GM18505 (cell line): ENCODE measurements around the gene RYR3.

Source experiments
- ATAC-seq: cut with Tn5 transposase; IDR thresholded peaks from one replicate; pipeline ENCODE4 v1.9.1; 2021; ENCODE audit not compliant: unreplicated experiment
- POLR2A ChIP-seq: IDR thresholded peaks from 4 replicates; pipeline ENCODE4 v1.6.1; 2011; ENCODE audit warnings: borderline replicate concordance; ENCODE audit not compliant: insufficient read depth, insufficient read length; ENCODE audit errors: extremely low read depth

Gene RYR3

DNA sequence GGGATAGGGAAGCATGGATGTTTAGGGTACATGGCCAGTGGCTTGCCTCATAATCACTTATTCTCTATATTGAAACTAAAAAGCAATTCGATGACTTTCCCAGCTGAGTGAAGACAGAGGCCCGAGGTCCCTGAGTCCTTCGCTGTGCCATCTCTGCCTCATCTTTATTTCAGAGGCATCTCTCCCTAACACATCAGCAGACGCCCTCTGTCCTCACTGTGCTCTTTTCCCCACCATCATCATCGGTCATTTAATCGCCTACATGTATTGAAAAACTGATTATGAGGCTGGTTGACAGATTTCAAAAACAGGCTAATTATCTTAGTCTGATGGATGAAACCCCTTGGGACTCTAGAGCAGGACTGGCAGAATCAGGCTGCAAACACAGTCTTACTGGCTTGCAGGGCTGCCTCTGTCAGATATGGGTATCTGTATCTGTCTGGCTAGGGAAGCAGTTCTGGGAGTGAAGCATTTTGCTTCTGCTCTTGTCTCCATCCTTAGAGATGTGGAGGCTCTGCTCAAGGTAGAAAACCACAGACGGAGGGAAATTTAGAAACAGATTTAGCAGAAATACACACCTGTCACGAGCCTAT is 366.6 kb downstream of the RYR3 start:
- no peak for TF ChIP-seq POLR2A
- no peak for ATAC-seq

DNA sequence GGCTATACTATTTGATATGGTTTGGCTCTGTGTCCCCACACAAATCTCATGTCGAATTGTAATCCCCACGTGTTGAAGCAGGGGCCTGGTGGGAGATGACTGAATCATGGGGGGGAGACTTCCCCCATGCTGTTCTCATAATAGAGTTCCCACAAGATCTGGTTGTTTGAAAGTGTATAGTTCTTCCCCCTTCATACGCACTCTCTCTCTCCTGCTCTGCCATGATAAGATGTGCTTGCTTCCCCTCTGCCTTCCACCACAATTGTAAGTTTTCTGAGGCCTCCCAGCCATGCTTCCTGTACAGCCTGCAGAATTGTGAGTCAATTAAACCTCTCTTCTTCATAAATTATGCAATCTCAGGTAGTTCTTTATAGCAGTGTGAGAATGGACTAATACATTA is 367.4 kb downstream of the RYR3 start:
- ATAC-seq, result no peak
- no peak for TF ChIP-seq POLR2A

DNA sequence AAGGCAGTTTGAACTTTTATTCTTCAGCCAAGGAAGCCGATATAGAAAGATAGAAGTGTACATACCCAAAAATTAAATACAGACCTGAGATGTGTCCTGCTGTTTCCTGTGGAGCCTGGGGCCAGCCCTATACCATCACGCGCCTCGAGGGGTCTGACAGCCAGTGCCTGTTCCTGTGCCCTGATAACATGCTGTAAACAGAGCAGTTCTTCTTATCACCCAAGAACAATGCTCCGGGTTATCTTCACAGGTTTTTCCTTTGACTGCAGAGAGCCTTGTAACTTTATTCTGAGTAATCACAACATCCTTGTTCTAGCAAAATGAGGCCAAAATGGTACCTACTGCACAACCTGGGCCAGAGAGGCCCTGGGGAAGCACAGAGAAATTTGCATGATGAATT is 367.8 kb downstream of the RYR3 start:
- no peak for ATAC-seq
- TF ChIP-seq POLR2A, result no peak

DNA sequence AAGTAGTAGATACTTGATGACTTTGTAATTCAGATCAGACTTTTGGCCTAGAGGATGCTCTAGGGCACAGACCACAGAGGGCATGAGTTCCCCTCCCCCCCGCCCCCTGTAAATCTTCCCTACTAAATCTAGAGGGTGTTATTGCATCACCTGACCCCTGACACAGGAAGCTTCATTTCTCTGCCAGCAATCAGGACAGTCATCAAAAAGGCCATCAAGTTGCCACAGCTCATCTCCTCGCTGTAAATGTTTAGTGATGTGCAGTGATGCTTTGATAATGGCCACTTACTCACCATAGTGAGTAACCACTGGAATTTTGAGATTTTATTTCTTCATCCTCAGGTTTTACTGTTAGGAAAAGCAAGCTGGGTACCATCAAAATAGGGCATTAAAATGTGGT is 368.3 kb downstream of the RYR3 start:
- no peak for TF ChIP-seq POLR2A
- ATAC-seq, result no peak

DNA sequence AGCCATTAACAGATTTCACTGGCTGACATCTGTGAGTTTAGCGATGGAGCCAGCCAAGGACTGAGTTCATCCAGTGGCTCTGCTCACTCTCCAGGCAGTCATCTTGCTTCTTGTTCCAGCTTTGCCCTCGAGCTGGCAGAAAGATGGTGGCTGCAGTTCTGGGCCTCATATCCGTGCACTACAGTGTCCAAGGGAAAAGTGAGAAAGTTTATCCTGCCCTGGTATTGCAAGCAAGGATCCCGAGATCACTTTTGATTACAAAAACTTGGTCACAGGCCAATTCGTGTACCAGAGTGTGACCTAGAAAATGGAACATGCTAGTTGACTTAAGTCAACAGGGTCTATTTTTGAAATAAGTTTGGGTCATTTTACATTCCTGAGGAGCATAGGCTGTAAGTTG is 369.6 kb downstream of the RYR3 start:
- ATAC-seq, result no peak

DNA sequence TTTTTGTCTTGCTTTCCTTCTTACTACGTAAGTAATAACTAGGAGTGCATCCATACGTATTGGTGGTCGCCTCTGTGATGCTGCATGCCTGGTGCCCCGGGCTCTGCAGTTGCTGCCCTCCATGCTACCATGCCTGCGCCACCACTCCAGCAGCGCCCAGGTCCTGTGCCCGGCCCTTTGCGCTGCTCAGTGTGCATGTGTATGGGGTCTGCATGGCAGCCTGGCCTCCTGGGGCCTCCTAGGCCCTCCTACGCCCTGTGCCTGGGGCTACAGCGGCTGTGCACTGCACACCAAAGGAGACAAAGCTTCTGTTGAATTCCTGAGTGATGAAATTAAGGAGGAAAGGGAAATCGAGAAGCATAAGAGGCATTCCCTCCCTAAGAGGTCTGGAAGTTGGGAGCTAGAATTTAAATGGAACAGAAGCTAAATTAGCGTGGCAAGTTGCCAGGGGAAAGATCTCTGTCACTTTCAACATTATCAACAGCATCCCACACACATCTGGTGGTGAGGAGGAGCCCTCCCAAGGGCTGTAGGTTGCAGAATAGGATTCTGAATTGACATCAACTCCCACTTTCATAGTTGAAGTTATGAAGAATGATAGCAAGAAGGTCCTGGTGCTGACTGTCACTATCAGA is 382.5 kb downstream of the RYR3 start:
- no peak for TF ChIP-seq POLR2A

More for the DNA sequence above, 369.6 kb downstream of the RYR3 start:
- no peak for TF ChIP-seq POLR2A

DNA sequence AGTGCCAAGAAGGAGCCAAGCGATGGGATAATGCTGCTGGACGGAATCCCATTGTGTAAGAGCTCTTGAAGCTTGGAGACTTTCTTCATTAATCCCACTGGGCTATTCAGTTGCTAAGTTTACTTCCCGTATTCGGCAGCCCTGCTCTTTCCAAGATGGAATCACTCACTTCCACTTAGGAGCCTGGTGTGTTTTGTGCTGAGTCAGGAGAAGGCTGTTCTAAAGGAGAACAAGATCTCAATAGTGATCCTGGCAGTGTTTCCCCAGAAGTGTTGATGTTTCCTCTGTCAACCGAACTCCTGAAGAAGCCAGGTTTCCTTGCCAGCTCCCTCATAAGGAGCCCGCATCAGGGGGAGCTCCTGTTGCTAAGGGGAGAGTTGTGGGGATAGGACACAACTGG is 387.4 kb downstream of the RYR3 start:
- ATAC-seq, result no peak
- no peak for TF ChIP-seq POLR2A

More for the DNA sequence above, 382.5 kb downstream of the RYR3 start:
- ATAC-seq, result no peak

DNA sequence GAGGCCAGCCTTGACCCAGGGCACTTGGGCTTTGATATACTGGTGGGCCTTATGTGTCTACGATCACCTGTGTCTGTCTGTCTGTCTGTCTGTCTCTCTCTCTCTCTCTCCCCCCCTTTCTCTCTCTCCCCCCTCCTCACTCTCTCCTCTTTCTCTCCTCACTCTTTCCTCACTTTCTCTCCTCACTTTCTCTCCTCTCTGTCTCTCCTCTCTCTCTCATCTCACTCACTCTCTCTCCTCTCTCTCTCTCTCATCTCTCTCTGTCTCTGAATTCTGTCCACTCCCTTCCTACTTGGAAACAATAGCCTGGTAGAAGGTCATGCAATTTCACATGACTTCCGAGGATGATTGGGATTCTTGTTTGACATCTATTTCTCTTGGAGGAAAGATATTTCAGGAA is 388.4 kb downstream of the RYR3 start:
- no peak for TF ChIP-seq POLR2A
- no peak for ATAC-seq

DNA sequence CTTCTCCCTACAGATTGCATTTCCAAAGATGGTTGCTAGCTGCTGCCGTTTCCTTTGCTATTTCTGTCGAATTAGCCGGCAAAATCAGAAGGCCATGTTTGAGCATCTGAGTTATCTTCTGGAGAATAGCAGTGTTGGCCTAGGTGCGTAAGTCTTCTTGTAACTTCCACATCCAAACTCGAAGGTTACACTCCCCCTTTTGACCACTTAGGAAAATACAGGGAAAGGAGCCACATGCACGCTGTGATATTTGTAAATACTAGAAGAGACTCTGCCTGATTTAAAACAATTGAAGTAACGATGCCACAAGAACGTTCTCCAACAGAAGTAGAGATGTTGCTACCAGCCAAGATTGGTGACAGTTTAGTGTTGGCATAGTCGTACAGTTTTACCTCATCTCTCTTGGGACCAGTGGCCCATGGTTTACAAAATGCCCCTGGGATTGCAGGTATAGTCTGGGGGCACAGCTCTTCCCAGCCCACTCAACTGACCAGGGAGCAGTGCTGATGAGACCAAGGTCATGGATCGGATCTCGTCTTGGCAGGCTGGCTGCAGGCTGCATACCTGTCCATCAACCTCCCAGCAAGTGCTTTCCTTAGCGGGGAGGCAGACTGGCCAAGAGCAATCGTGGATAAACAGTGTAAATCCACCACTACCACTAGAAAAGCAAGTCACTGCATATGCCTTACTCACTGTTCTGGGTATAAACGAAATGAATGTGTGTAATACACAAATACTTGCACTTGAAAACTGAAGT is 389.1 kb downstream of the RYR3 start:
- no peak for ATAC-seq
- TF ChIP-seq POLR2A, result no peak

DNA sequence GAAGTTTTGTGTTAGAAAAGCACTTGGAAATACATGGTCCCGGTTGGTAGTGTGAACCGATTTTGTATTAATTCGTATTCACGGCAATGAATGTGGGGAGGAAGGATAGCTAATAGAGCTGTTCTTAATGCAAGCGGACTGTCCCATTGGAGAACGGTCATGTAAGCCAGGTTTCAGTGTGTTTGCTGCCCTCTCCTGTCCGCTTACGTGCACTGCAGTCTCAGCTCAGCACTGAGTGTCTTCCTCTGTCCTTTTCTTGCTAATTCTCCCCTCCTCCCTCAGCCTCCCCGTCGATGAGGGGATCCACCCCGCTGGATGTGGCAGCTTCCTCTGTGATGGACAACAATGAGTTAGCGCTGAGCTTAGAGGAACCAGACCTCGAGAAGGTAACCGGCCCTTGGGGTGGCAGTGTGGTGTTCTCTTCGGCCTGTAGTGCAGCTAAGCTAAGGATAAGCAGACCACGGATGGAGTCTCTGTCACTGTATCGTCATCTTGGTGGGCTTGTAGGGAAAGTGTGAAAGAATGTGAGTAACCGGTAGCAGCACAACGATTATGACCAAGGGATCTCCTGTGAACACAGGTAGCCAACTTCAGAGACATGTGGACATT is 390.0 kb downstream of the RYR3 start:
- no peak for TF ChIP-seq POLR2A
- ATAC-seq, result no peak

DNA sequence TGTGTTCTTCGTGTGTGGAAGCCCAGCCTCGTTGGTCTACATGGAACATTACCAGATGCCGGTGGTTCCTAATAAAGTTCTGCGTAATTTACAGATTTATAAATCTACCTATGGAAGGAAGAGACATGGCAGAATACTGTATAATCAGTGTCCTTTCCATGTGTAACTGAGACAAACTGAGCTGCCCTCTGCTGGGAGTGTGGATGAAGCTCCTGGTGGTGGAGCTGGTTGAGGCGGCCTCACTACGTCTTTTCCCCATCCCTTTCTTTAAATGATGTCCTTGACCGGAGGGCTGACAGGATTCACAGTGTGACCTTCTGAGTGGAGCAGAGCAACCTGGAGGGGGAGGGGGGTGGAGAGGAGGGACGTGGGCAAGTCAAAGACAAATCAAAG is 390.5 kb downstream of the RYR3 start:
- ATAC-seq, result no peak
- TF ChIP-seq POLR2A, result no peak

DNA sequence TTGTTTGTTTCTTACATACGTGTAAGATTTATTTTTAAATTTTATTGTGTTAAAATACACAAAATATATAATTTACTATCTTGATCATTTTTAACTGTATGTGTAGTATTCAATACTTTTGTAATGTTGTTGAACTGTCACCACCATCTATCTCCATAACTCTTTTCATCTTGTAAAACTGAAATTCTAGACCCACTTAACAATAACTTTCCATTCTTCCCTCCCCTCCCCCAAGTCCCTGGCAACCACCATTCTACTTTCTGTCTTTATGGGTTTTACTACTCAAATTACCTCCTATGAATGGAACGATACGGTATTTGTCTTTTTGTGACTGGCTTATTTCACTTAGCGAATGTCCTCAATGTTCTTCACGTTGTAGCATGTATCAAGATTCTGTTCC is 395.4 kb downstream of the RYR3 start:
- no peak for ATAC-seq
- no peak for TF ChIP-seq POLR2A

DNA sequence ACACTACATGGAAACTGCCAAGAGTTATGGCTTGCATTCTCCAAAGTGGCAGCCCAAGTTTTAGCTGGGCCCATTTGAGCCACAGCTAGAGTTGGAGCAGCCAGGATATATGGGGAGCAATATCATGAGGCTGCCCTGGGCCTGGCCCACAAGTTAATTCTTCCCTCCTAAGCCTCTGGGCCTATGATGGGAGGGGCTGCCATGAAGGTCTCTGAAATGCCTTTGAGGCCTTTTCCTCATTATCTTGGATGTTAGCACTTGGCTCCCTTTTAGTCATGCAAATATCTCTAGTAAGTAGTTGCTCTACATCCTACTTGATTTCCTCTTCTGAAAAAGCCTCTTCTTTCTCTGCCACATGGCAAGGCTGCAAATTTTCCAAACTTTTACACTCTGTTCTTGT is 400.0 kb downstream of the RYR3 start:
- no peak for ATAC-seq
- no peak for TF ChIP-seq POLR2A

DNA sequence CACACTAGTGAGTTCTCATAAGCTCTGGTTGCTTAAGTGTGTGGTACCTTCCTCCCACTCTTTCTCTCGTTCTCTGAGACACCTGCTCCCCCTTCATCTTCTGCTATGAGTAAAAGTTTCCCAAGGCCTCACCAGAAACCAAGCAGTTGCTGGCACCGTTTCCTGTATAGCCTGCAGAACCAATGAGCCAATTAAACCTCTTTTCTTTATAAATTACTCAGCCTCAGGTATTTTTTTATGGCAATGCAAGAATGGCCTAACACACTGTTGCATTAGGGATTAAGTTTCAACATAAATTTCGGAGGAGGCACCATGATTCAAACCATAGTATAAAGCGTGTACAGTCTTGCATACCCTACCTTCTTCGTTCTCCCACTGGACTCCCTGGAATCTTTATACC is 405.3 kb downstream of the RYR3 start:
- no peak for ATAC-seq
- TF ChIP-seq POLR2A, result no peak
